Left ventricle myocardium inferior (tissue), 1 donor: ENCODE results near the gene ETDC. TPM values are rescaled to one million over a fixed set of nuclear protein-coding genes. Genes with fewer than 3 reads are reported as not detected.

Experiments
- DNase-seq: peaks from one replicate; pipeline ENCODE4 v3.0.0-alpha.2; 2020
- H3K27ac ChIP-seq: fragments of 200-600 bp; replicated peaks from 2 replicates; pipeline ENCODE4 v1.8.0; 2021
- H3K27me3 ChIP-seq: fragments of 200-600 bp; 2 replicates; pipeline ENCODE4 v1.8.0; 2021; ENCODE audit warnings: low read depth
- H3K36me3 ChIP-seq: fragments of 200-600 bp; 2 replicates; pipeline ENCODE4 v1.8.0; 2021
- H3K4me1 ChIP-seq: fragments of 200-600 bp; 2 replicates; pipeline ENCODE4 v1.8.0; 2021
- H3K4me3 ChIP-seq: fragments of 200-600 bp; 2 replicates; pipeline ENCODE4 v1.8.0; 2021; ENCODE audit warnings: mild to moderate bottlenecking, moderate library complexity
- H3K9me3 ChIP-seq: fragments of 200-600 bp; replicated peaks from 2 replicates; pipeline ENCODE4 v1.8.0; 2021
- intact Hi-C: fragments of 100-400 bp; cut with micrococcal nuclease; formaldehyde crosslinking; loops from one replicate; pipeline ENCODE4 v1.11.0; 2022
- total RNA-seq: library from RNA; stranded (reverse); fragmentation: NEBNext Ultra II Directional; extraction: Animal tissue kit (Norgen Biotek cat#: 25700); gene quantifications from one replicate; pipeline ENCODE4 v1.2.1, GENCODE V29; 2021
- TF ChIP-seq, protein P1 (sequence below): fragments of 200-600 bp; IDR thresholded peaks from 2 replicates; pipeline ENCODE4 v1.8.0; 2021; ENCODE audit warnings: antibody characterized with exemption, mild to moderate bottlenecking, borderline replicate concordance
- donor health status: DM: no; HTN: yes; CAD: no; lungs with severe emphysema.

Gene ETDC
- total RNA-seq, 1 donor from 2014 or later, result not detected

DNA sequence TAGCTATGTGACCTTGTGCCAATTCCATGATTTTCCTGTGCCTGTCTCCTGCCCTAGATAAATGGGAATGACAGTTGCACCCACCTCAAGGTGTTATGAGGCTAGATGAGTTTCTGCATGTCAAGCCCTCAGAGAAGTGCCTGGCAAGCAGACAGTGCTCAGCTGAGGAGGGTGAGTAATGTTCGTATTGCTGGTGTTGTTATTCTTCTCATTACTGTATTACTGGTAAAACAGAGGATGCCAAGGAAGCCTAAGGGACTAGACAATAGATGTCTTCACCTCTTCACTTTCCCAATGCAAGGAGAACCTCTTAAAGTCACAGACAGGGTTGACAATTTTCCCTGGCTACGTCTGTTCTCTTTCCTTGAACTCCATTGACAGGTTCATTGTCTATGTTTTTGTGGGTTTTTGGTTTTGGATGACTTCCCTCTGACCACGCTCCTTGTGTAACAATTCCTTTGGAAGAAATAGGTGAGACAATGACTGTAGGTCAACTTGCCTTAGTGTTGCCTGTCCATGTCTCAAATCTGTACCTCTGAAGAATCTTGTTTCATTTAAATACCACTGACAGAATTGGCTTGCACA is 19.2 kb downstream of the ETDC start:
- Histone ChIP-seq H3K4me1 (peaks cover 8% of the 10 kb centered on the region), H3K27ac (no peak overlapping the region), H3K9me3 (no peaks in the 10 kb centered on the region), H3K4me3 (no peak overlapping the region), H3K36me3 (no peaks in the 10 kb centered on the region), H3K27me3 (no peaks in the 10 kb centered on the region)
- DNase-seq, result no peak
- intact Hi-C loops, result no loop called here
- TF ChIP-seq, protein P1, sequence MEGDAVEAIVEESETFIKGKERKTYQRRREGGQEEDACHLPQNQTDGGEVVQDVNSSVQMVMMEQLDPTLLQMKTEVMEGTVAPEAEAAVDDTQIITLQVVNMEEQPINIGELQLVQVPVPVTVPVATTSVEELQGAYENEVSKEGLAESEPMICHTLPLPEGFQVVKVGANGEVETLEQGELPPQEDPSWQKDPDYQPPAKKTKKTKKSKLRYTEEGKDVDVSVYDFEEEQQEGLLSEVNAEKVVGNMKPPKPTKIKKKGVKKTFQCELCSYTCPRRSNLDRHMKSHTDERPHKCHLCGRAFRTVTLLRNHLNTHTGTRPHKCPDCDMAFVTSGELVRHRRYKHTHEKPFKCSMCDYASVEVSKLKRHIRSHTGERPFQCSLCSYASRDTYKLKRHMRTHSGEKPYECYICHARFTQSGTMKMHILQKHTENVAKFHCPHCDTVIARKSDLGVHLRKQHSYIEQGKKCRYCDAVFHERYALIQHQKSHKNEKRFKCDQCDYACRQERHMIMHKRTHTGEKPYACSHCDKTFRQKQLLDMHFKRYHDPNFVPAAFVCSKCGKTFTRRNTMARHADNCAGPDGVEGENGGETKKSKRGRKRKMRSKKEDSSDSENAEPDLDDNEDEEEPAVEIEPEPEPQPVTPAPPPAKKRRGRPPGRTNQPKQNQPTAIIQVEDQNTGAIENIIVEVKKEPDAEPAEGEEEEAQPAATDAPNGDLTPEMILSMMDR, result no peak

DNA sequence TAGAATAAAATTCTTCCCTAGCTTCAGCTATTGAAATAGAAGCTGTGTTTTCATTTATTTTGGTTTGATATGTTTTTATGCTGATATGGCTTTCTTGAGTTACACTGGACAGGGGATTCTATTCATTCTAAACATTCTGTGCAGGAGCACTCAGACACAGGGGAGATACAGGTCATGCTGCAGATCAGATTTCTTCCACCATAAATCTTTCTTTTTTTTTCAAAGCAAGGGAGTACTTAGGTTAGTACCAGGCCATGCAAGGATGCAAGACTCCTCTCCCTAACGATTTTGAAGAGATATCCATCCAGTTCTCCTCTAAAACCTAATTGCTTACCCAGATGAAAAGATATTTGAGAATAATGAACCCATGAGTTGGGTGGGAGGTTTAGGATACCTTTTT is 21.4 kb downstream of the ETDC start:
- no peaks in the 10 kb centered on the region for H3K27me3 ChIP-seq
- no peak overlapping the region for H3K27ac ChIP-seq
- TF ChIP-seq, protein P1, result no peak
- H3K4me3 ChIP-seq, result no peak overlapping the region
- intact Hi-C loops, result no loop called here
- peaks cover 8% of the 10 kb centered on the region for H3K4me1 ChIP-seq
- DNase-seq, result no peak
- no peaks in the 10 kb centered on the region for H3K36me3 ChIP-seq
- no peaks in the 10 kb centered on the region for H3K9me3 ChIP-seq

DNA sequence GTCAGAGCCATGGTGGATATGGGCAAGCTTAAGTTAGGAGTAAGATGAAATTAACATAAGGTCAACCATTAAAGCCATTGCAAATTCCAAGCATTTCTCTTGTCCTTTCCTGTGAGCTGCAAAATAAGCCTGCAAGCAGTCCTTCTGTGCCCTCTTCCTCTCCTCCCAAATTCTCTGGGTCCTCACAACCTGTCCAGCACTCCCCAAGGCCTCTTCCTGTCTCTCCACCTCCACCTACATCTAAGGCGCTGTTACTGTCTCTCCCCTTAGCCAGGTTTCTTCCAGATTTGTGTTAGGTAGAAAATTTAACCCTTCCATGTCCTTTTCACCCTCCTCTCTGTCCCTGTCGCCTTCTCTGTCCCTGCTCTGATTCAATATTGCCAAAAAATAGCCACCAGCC is 22.2 kb downstream of the ETDC start:
- TF ChIP-seq, protein P1, result no peak
- no peak overlapping the region for H3K4me3 ChIP-seq
- no peaks in the 10 kb centered on the region for H3K9me3 ChIP-seq
- no peaks in the 10 kb centered on the region for H3K36me3 ChIP-seq
- intact Hi-C loops, result no loop called here
- no peaks in the 10 kb centered on the region for H3K27me3 ChIP-seq
- no peak overlapping the region for H3K27ac ChIP-seq
- H3K4me1 ChIP-seq, result peaks cover 8% of the 10 kb centered on the region
- DNase-seq, result no peak

DNA sequence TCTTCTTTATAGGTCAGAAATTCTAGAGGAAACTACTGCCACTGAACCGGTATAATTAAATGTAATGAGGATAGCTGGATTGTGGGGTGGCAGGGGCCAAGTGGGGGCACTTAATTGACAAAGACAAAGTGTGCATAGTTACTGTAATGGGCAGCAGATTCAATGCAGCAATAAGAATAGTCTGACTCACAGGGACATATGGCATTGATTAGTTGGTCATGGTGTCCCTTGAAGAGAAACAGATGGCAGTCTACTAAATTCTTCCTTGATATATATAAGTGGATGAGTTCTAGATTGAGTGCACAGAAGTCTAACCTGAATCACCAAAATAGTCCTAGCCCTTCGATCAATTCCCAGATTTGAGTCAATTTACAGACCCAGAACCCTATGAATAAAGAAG is 31.6 kb downstream of the ETDC start:
- no peaks in the 10 kb centered on the region for H3K27me3 ChIP-seq
- TF ChIP-seq, protein P1, result no peak
- H3K27ac ChIP-seq, result no peak overlapping the region
- H3K36me3 ChIP-seq, result no peaks in the 10 kb centered on the region
- intact Hi-C loops, result no loop called here
- H3K9me3 ChIP-seq, result no peaks in the 10 kb centered on the region
- peak overlapping the region; percentile 84 for H3K4me3 ChIP-seq
- peaks cover 58% of the 10 kb centered on the region for H3K4me1 ChIP-seq
- DNase-seq, result no peak

DNA sequence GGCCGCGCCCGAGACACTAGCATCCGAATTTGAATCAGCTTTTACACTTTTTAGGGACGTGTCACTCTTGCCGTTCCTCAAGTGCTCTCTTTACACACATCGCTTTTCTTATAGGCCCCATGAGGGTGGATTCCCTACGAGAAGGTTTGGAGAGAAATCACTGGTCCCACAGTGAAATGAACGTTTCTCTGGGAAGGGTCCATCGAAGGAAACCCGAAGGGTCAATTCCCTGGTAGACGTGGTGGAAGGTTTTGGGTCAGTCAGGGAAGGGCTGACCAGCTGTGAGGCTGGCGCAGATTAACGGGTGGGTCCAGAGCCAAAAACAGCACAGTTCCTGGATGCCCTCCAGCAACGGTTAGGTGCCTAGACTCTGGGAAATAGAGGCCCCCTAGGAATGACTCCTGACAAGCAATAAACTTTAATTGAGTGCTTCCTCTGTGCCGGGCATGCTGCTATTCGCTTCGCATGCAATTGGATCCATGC is 35.9 kb downstream of the ETDC start:
- intact Hi-C loops, result no loop called here

More for the DNA sequence above, 35.9 kb downstream of the ETDC start:
- Histone ChIP-seq H3K4me3 (peak overlapping the region; percentile 84), H3K9me3 (no peaks in the 10 kb centered on the region), H3K36me3 (peaks cover 20% of the 10 kb centered on the region), H3K4me1 (peaks cover 60% of the 10 kb centered on the region), H3K27me3 (no peaks in the 10 kb centered on the region), H3K27ac (peak overlapping the region; percentile 98)
- TF ChIP-seq, protein P1, result no peak
- peak; percentile 45 for DNase-seq
